GM19099 (cell line): ENCODE results near the gene RNF220.

ENCODE experiments used
- POLR2A ChIP-seq: IDR thresholded peaks from 3 replicates; pipeline ENCODE4 v1.6.1; 2011; ENCODE audit warnings: low read depth; ENCODE audit not compliant: insufficient read length; ENCODE audit errors: extremely low read depth

Gene RNF220

GRCh38 chr1:44674113-44675000 is 269.3 kb downstream of the RNF220 start, which contains the start of the genes ARMH1 and TMEM53:
TSS of gene ARMH1 (plus strand) at chr1:44674714. CDS start at chr1:44689698, 14,984 bp downstream.
TSS of gene TMEM53 (minus strand) at chr1:44674481. CDS start at chr1:44674391, 90 bp downstream.
- peak; percentile 77 for TF ChIP-seq POLR2A

DNA sequence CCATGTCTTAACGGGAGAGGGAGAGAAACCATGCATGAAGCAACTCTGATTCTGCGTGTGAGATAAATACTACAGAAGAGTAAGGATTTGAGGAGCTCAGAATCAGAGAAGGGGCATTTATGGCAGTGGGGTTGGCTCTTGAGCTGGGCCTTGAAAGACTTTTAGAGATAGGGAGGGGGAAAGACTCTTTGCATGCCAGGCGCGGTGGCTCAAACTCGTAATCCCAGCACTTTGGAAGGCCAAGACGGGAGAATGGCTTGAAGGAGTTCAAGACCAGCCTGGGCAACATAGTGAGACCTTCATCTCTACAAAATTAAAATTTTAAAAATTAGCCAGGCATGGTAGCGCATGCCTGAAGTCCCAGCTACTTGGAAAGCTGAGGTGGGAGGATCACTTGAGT is 270.1 kb downstream of the RNF220 start:
- TF ChIP-seq POLR2A, result no peak

- no peak for TF ChIP-seq POLR2A
These were observed 271.6 kb downstream of the RNF220 start for GRCh38 chr1:44676484-44677200.

DNA sequence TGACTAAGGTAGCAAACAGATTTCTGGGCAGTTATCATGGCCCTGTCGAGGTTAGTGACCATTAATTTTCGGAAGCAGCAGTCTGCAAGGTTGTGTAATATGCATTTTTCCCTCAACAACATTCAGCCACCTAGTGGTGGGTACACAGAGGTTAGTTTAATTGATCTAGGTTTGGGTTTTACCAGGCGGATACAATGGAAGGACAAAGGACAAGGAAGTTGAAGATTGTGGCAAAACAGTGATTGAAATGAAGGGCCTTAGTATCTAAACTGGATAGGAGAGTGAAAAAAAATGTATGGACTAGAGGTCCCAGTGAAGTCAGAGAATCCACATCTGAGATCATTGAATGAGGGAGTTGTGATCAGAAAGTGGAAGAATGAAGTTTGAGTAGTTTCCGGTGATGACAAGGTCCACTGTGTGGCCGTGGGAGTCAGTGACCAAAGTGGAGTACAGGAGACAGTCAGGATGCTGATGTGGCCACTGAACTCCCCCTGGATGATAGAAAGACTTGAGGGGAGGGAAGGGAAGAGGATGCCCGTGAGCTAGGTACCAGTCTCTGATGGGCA is 272.2 kb downstream of the RNF220 start:
- TF ChIP-seq POLR2A, result no peak

GRCh38 chr1:44678120-44678519 is 273.1 kb downstream of the RNF220 start:
- TF ChIP-seq POLR2A, result no peak

GRCh38 chr1:44678626-44679025 is 273.6 kb downstream of the RNF220 start:
- TF ChIP-seq POLR2A, result no peak

GRCh38 chr1:44679468-44679867 is 274.4 kb downstream of the RNF220 start:
- TF ChIP-seq POLR2A, result no peak

DNA sequence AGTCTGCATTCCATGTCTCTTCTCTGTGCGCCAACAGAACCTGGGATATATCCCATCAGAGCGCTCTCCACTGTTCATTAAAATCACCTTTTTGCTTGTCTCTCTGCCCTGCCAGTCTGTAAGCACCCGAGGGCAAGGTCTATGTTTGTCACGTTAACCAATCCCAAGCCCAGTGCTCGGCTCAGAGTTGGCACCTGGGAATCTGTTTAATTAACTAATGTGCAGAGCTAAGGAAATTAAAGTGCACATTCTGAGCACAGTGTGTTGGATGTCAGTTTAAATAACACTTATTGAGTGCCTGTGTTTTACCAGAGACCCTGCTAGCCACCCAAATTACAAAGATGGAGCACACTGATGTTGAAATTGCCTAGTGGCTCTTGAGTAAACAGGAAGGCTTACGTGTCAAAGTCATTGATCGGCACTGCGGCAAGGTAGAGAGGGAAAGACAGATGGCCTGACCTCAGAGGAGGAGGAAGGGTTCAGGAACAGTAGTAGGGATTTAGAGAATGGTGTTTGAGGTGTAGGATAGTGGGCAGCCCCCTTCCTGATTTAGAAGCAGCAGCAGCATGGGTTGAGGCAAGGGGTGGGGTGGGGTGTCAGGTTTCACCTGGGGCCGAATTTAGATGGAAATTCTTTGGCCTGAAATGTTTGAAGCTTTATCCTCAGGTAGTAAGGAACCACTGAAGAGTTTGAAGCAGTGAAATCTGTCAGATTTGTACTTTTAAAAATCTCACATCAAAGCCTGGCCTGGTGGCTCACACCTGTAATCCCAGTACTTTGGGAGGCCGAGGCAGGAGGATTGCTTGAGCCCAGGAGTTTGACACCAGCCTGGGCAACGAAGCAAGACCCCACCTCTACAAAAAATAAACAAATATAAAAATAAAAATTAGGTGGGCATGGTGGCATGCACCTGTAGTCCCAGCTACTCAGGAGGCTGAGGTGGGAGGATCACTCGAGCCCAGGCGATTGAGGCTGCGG is 277.1 kb downstream of the RNF220 start:
- TF ChIP-seq POLR2A, result no peak

GRCh38 chr1:44682883-44683265 is 277.8 kb downstream of the RNF220 start:
- no peak for TF ChIP-seq POLR2A

GRCh38 chr1:44684525-44684924 is 279.5 kb downstream of the RNF220 start:
- TF ChIP-seq POLR2A, result no peak

GRCh38 chr1:44685218-44685617 is 280.2 kb downstream of the RNF220 start:
- TF ChIP-seq POLR2A, result no peak

DNA sequence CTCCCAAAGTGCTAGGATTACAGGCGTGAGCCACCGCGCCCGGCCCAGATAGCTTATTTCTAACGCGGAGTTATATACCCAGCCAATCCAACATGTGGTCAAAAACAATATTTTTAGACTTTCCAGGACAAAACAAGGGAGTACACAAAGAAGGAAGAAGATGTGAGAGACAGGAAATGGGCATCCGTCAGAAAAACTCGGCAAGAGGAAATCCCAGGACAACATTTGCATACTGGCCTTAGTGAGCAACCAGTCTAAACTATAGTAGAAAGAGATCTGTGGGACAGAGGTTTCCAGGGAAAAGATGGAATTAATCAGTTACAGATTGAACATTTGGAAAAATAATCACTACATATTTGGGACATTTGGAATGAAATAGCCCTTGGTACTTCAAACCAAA is 280.8 kb downstream of the RNF220 start:
- no peak for TF ChIP-seq POLR2A

- TF ChIP-seq POLR2A, result no peak
These were observed 283.8 kb downstream of the RNF220 start for GRCh38 chr1:44688760-44689446.

DNA sequence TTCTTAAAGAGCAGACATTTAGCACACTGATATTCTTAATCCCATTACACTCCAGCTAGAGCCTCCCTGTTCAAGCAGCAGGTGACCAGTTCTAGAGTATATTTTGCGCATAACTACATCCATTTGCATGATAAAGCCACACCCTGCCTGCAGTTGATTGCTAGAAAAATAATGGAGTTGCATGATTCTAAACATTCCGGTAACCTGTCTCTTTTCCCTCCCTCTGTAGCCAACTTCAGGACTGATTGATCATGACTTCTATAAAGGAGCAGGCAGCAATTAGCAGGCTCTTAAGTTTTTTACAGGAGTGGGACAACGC is 284.4 kb downstream of the RNF220 start:
- no peak for TF ChIP-seq POLR2A
